Neural cell (in vitro differentiated cells): ENCODE measurements around the gene ETFA. TPM values are rescaled to one million over a fixed set of nuclear protein-coding genes. Genes with fewer than 3 reads are reported as not detected.

Experiments
- H2AFZ ChIP-seq: fragments of 200-600, 300-800 bp; sonication (generic), shearing (Covaris generic); 2 replicates; pipeline ENCODE4 v1.6.0; 2014; ENCODE audit warnings: low read depth, mild to moderate bottlenecking, antibody characterized with exemption, low read length, moderate library complexity
- H3F3A ChIP-seq: fragments of 200-600 bp; shearing (Covaris generic); 2 replicates; pipeline ENCODE4 v1.6.1; 2016; ENCODE audit warnings: mild to moderate bottlenecking, moderate library complexity, mixed read lengths, antibody characterized with exemption, low read length; ENCODE audit not compliant: insufficient read depth, poor library complexity, severe bottlenecking
- H3K27ac ChIP-seq: fragments of 200-600, 300-800 bp; sonication (generic), shearing (Covaris generic); 2 replicates; pipeline ENCODE4 v1.5.1; 2014; ENCODE audit warnings: mild to moderate bottlenecking, low read length, moderate library complexity
- H3K27me3 ChIP-seq: fragments of 300-800, 200-600 bp; sonication (generic), shearing (Covaris generic); 2 replicates; pipeline ENCODE4 v1.6.0; 2014; ENCODE audit warnings: mild to moderate bottlenecking, low read depth, low read length, moderate library complexity; ENCODE audit not compliant: insufficient read depth
- H3K36me3 ChIP-seq: fragments of 300-800, 200-600 bp; sonication (generic), shearing (Covaris generic); 2 replicates; pipeline ENCODE4 v1.5.1; 2014; ENCODE audit warnings: mild to moderate bottlenecking, antibody characterized with exemption, low read length, moderate library complexity; ENCODE audit not compliant: insufficient read depth
- H3K4me2 ChIP-seq: fragments of 300-800, 200-600 bp; sonication (generic), shearing (Covaris generic); 2 replicates; pipeline ENCODE4 v1.6.0; 2014; ENCODE audit warnings: mild to moderate bottlenecking, low read length
- H3K4me3 ChIP-seq: fragments of 300-800, 200-600 bp; sonication (generic), shearing (Covaris generic); 2 replicates; pipeline ENCODE4 v1.5.1; 2014; ENCODE audit warnings: mild to moderate bottlenecking, low read length, moderate library complexity
- H3K79me2 ChIP-seq: fragments of 200-600 bp; shearing (Covaris generic); replicated peaks from 2 replicates; pipeline ENCODE4 v1.6.0; 2014; ENCODE audit warnings: mild to moderate bottlenecking, low read length, moderate library complexity; ENCODE audit not compliant: insufficient read depth
- H3K9ac ChIP-seq: fragments of 300-800, 200-600 bp; sonication (generic), shearing (Covaris generic); 2 replicates; pipeline ENCODE4 v1.6.1; 2016; ENCODE audit warnings: mild to moderate bottlenecking, low read length, mixed read lengths
- H3K9me2 ChIP-seq: fragments of 200-600 bp; shearing (Covaris generic); 2 replicates; pipeline ENCODE4 v1.6.1; 2016; ENCODE audit warnings: mild to moderate bottlenecking, low read length, mixed read lengths; ENCODE audit not compliant: insufficient read depth
- H3K9me3 ChIP-seq: fragments of 200-600, 300-800 bp; sonication (generic), shearing (Covaris generic); 2 replicates; pipeline ENCODE4 v1.6.1; 2016; ENCODE audit warnings: mild to moderate bottlenecking, mixed run types, low read length, moderate library complexity, mixed read lengths
- H4K20me1 ChIP-seq: fragments of 200-600 bp; shearing (Covaris generic); 2 replicates; pipeline ENCODE4 v1.6.1; 2016; ENCODE audit warnings: mild to moderate bottlenecking, mixed run types; ENCODE audit not compliant: insufficient read depth
- EP300 ChIP-seq: fragments of 450-650 bp; conservative IDR thresholded peaks from 2 replicates; pipeline ENCODE4 v1.6.1; 2014; ENCODE audit warnings: antibody characterized with exemption, mild to moderate bottlenecking, moderate library complexity; ENCODE audit not compliant: poor library complexity, severe bottlenecking
- EZH2 ChIP-seq: fragments of 200-600, 300-800 bp; shearing (Covaris generic), sonication (generic); IDR thresholded peaks from 2 replicates; pipeline ENCODE4 v1.6.1; 2014; ENCODE audit warnings: antibody characterized with exemption, low read length, borderline replicate concordance, mild to moderate bottlenecking; ENCODE audit not compliant: insufficient read depth, poor library complexity, severe bottlenecking
- MXI1 ChIP-seq: fragments of 450-650 bp; conservative IDR thresholded peaks from 2 replicates; pipeline ENCODE4 v1.6.1; 2014; ENCODE audit warnings: antibody characterized with exemption, mild to moderate bottlenecking; ENCODE audit not compliant: poor library complexity, severe bottlenecking
- POLR2AphosphoS5 ChIP-seq: IDR thresholded peaks from 2 replicates; pipeline ENCODE4 v1.6.1; 2012
- RAD21 ChIP-seq: fragments of 450-650 bp; conservative IDR thresholded peaks from 2 replicates; pipeline ENCODE4 v1.6.1; 2014; ENCODE audit warnings: antibody characterized with exemption, mild to moderate bottlenecking, moderate library complexity
- SMC3 ChIP-seq: fragments of 450-650 bp; conservative IDR thresholded peaks from 2 replicates; pipeline ENCODE4 v1.6.1; 2014; ENCODE audit warnings: antibody characterized with exemption, mild to moderate bottlenecking, moderate library complexity; ENCODE audit not compliant: poor library complexity
- TAF1 ChIP-seq: IDR thresholded peaks from 2 replicates; pipeline ENCODE4 v1.6.1; 2012; ENCODE audit warnings: low read depth
- polyA plus RNA-seq: library from polyadenylated mRNA; depleted of rRNA; stranded (reverse); fragments of >200 nt; gene quantifications from 2 replicates; pipeline ENCODE4 v1.2.3, GENCODE V29; 2014
- TF ChIP-seq, protein P1 (sequence below): fragments of 450-650 bp; IDR thresholded peaks from 2 replicates; pipeline ENCODE4 v1.5.1; 2014; ENCODE audit warnings: antibody characterized with exemption, mild to moderate bottlenecking, moderate library complexity; ENCODE audit not compliant: poor library complexity, severe bottlenecking
- TF ChIP-seq, protein P2 (sequence below): IDR thresholded peaks from 2 replicates; pipeline ENCODE4 v1.6.1; 2012; ENCODE audit warnings: borderline replicate concordance

Gene ETFA
- polyA plus RNA-seq, 1 donor from 2014 or later, result 145 TPM

DNA sequence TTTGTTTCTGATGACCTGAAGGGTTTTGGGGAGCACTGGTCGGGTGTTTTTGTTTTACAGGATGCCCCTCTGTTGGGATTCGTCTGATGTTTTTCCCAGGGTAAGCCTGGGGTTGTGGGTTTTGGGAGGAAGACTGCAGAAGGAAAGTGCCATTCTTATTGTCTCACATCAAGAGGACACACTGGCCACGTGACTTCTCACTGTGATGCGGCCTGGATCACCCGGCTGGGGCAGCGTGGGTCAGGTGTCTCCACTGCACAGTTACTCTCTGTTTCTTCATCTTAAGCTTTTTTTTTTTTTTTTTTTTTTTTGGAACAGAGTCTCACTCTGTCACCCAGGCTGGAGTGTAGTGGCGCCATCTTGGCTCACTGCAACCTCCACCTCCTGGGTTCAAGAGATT lies 130.9 kb downstream of the ETFA start:
- no peaks in the 10 kb centered on the region for H3K36me3 ChIP-seq
- no peak overlapping the region for H3K27ac ChIP-seq
- no peak for TF ChIP-seq POLR2AphosphoS5
- TF ChIP-seq, protein P1, sequence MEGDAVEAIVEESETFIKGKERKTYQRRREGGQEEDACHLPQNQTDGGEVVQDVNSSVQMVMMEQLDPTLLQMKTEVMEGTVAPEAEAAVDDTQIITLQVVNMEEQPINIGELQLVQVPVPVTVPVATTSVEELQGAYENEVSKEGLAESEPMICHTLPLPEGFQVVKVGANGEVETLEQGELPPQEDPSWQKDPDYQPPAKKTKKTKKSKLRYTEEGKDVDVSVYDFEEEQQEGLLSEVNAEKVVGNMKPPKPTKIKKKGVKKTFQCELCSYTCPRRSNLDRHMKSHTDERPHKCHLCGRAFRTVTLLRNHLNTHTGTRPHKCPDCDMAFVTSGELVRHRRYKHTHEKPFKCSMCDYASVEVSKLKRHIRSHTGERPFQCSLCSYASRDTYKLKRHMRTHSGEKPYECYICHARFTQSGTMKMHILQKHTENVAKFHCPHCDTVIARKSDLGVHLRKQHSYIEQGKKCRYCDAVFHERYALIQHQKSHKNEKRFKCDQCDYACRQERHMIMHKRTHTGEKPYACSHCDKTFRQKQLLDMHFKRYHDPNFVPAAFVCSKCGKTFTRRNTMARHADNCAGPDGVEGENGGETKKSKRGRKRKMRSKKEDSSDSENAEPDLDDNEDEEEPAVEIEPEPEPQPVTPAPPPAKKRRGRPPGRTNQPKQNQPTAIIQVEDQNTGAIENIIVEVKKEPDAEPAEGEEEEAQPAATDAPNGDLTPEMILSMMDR, result no peak
- no peak for TF ChIP-seq TAF1
- no peak for TF ChIP-seq MXI1
- TF ChIP-seq, protein P2, sequence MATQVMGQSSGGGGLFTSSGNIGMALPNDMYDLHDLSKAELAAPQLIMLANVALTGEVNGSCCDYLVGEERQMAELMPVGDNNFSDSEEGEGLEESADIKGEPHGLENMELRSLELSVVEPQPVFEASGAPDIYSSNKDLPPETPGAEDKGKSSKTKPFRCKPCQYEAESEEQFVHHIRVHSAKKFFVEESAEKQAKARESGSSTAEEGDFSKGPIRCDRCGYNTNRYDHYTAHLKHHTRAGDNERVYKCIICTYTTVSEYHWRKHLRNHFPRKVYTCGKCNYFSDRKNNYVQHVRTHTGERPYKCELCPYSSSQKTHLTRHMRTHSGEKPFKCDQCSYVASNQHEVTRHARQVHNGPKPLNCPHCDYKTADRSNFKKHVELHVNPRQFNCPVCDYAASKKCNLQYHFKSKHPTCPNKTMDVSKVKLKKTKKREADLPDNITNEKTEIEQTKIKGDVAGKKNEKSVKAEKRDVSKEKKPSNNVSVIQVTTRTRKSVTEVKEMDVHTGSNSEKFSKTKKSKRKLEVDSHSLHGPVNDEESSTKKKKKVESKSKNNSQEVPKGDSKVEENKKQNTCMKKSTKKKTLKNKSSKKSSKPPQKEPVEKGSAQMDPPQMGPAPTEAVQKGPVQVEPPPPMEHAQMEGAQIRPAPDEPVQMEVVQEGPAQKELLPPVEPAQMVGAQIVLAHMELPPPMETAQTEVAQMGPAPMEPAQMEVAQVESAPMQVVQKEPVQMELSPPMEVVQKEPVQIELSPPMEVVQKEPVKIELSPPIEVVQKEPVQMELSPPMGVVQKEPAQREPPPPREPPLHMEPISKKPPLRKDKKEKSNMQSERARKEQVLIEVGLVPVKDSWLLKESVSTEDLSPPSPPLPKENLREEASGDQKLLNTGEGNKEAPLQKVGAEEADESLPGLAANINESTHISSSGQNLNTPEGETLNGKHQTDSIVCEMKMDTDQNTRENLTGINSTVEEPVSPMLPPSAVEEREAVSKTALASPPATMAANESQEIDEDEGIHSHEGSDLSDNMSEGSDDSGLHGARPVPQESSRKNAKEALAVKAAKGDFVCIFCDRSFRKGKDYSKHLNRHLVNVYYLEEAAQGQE, result no peak
- TF ChIP-seq RAD21, result no peak
- TF ChIP-seq EP300, result no peak
- no peaks in the 10 kb centered on the region for H4K20me1 ChIP-seq
- H3K9me3 ChIP-seq, result no peaks in the 10 kb centered on the region
- H3K4me2 ChIP-seq, result no peak overlapping the region
- no peaks in the 10 kb centered on the region for H3F3A ChIP-seq
- H3K9me2 ChIP-seq, result no peaks in the 10 kb centered on the region
- no peak overlapping the region for H3K4me3 ChIP-seq
- no peak overlapping the region for H2AFZ ChIP-seq
- no peak overlapping the region for H3K9ac ChIP-seq
- no peaks in the 10 kb centered on the region for H3K27me3 ChIP-seq
- H3K79me2 ChIP-seq, result no peaks in the 10 kb centered on the region

DNA sequence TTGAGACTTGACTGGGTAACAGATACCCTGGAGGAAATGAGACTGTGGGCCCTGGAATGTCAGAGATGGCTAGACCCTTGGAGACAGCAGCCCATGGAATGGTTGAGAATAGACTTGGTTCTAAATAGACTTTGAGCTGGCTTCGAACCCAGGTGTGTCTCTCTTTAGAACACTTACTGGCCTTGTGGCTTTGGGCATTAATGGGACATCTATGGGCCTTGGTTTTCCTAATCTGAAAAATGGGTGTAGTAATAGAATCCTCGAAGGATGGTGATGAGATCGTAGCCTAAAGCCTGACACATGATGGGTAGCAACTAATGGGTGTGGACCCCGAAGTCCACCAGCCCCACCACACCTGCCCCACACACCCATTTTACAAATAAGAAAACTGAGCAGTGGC lies 132.2 kb downstream of the ETFA start:
- TF ChIP-seq EP300, result no peak
- TF ChIP-seq, protein P1, result no peak
- TF ChIP-seq, protein P2, result no peak
- TF ChIP-seq POLR2AphosphoS5, result no peak
- no peak for TF ChIP-seq EZH2
- no peak for TF ChIP-seq TAF1
- no peak for TF ChIP-seq MXI1
- no peak for TF ChIP-seq SMC3
- no peak for TF ChIP-seq RAD21

More for the DNA sequence above, 132.2 kb downstream of the ETFA start:
- Histone ChIP-seq H3K9me2 (no peaks in the 10 kb centered on the region), H3K9ac (no peak overlapping the region), H3K36me3 (no peaks in the 10 kb centered on the region), H3K4me3 (no peak overlapping the region), H3K27me3 (no peaks in the 10 kb centered on the region), H3K79me2 (no peaks in the 10 kb centered on the region), H2AFZ (no peak overlapping the region), H3K4me2 (no peak overlapping the region), H4K20me1 (no peaks in the 10 kb centered on the region), H3F3A (no peaks in the 10 kb centered on the region), H3K9me3 (no peaks in the 10 kb centered on the region), H3K27ac (no peak overlapping the region)
